Dermis microvascular lymphatic vessel endothelial cell (primary cell): ENCODE measurements around the gene MATR3. TPM values are rescaled to one million over a fixed set of nuclear protein-coding genes. Genes with fewer than 3 reads are reported as not detected.
"Not testable (repeated sequence)": the region's sequence is repeated elsewhere in the genome, so short reads cannot be mapped to it uniquely, and the experiment has no call there.

Experiments
- DNase-seq, 2 donors: peaks; one replicate each; pipeline versions ENCODE4 v3.0.0 to v3.0.0-alpha.2; 2010; ENCODE audit warnings: low read depth in 2 of 2
- total RNA-seq: library from RNA; depleted of rRNA; stranded (reverse); fragments of >200 nt; gene quantifications from 2 replicates; pipeline ENCODE4 v1.2.1, GENCODE V29; 2014

Gene MATR3, protein sequence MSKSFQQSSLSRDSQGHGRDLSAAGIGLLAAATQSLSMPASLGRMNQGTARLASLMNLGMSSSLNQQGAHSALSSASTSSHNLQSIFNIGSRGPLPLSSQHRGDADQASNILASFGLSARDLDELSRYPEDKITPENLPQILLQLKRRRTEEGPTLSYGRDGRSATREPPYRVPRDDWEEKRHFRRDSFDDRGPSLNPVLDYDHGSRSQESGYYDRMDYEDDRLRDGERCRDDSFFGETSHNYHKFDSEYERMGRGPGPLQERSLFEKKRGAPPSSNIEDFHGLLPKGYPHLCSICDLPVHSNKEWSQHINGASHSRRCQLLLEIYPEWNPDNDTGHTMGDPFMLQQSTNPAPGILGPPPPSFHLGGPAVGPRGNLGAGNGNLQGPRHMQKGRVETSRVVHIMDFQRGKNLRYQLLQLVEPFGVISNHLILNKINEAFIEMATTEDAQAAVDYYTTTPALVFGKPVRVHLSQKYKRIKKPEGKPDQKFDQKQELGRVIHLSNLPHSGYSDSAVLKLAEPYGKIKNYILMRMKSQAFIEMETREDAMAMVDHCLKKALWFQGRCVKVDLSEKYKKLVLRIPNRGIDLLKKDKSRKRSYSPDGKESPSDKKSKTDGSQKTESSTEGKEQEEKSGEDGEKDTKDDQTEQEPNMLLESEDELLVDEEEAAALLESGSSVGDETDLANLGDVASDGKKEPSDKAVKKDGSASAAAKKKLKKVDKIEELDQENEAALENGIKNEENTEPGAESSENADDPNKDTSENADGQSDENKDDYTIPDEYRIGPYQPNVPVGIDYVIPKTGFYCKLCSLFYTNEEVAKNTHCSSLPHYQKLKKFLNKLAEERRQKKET
- 152 and 212 TPM in 2 replicates for total RNA-seq

GRCh38 chr5:139293507-139294373 lies at the start of gene MATR3:
Gene MATR3 (plus strand): TSS chr5:139293740. CDS start chr5:139307416, 13,676 bp downstream.
- DNase-seq, result peak; percentile 91 to 97

DNA sequence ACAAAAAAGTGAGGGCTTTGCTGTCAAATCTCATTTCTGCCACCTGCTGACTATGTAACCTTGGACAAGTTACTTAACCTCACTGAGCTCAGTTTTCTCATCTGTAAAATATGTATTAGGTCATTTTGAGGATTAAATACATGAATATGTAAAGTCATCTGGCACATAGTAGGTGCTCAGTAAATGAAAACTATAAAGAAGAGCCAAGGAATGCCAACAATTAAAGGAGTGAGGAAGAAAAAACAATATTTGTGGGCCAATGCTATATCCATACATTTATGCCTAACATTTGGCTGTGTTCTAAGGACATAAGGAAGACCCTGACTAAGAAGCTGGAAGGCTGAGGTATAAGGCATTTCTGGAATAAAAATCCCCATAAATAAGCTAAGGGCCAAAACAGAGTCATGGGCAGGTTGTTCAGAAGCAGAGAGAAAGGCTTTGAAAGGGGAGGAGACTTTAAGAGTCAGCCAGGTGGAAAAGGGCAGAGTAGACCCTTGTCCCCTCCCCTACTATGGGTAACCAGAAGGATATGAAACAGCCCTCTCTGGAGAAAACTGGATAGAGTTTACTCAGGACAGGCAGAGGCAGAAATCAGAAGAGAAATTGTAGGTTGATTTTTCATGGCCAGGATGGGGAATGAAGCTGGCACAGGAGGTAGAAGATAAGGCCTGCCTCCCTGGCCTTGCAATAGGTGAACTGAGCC lies 47.8 kb upstream of the MATR3 start:
- no peak for DNase-seq

DNA sequence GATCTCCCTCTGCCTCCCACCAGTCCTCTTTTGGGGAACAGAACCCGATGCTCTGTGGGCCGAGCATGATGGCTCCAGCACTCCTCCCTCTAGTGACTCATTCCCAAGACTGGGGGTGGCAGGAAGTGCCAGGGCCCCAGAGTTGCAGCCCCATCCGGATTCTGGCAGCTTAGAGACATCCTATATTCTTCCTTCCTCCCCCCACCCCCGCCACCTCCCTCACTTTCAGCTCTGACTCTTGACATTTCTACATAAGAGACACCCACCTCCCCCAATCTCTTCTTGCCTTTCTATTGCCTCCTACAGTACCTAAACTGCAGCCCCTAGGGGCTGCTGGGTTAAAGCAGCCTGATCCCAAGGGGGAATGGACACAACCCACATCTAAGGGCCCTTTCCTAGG lies 47.1 kb upstream of the MATR3 start:
- DNase-seq, result peak in 1 of 2 donors; percentile 47

DNA sequence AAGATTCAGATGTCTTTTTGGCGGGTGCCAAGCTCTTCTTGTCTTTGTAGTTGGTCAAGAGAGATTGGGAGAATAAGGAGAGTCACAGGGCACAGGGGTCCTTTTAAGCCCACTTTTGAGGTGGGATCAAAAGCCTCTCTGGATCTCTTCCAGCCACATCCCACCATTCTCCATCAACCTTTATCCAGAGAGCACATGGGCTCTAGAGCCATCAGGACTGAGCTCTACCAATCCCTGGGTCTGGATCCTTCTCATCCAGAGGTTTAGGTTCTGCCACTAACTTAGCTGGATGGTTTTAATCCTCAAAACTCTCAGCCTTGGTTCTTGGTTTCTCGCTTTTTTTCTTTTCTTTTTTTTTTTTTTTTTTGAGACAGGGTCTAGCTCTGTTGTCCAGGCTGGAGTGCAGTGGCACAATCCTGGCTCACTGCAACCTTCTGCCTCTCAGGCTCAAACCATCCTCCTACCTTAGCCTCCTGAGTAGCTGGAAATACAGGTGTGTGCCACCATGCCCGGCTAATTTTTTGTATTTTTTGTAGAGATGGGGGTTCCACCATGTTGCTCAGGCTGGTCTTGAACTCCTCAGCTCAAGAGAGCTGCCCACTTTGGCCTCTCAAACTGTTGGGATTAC lies 44.6 kb upstream of the MATR3 start:
- DNase-seq, result no peak

DNA sequence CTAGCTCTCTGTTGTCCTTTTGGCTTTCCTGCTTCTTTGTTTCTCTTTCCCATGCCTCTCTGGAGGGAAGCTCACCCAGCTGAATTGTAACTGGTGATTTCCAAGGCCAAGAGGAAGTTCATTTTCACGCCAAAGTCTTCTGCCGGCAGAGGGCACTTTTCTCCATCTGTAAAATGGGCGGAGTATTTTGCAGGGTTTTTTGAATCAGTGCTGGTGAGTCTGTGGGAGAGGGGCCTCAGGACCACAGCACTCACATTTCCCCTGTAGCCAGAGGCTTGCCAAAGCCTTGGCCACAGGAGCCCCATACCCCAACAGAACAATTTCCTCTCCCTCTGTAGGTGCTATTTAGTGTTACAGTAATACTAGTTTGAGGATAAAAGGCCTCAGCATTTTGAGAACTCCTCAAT lies 42.3 kb upstream of the MATR3 start:
- peak; percentile 27 to 57 for DNase-seq

DNA sequence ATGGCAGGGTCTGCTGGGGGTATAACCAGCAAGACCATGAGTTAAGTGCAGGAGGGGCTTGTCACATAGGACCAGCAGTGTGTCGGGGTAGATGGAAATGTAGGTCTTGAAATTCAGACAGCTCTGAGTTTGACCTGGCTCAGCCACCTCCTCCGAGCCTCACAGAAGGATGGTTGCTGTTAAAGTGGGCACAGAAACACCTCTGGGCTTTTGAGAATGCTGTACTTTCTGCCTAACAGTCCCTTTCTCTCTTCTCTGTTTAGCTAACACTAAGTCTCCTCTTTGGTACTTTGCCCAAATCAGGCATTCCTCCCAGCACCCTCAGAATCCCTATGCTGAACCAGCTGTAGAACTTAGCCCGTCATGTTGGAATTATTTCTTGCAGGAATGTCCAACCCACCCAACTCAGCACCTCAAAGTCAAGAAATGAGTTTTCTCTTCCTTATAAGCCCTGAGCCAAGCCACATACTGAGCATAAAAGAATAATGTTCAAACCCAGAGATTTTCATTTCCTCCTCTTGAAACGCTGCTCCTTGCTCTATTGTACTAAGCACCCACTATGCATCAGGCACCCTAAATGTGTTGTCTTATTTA lies 41.7 kb upstream of the MATR3 start:
- no peak for DNase-seq

GRCh38 chr5:139253115-139253514 lies 40.4 kb upstream of the MATR3 start:
- DNase-seq, result no peak

- DNase-seq, result no peak
Measured at GRCh38 chr5:139256820-139257219, 36.7 kb upstream of the MATR3 start.

GRCh38 chr5:139262059-139262741 lies 31.3 kb upstream of the MATR3 start:
- no peak for DNase-seq

GRCh38 chr5:139262742-139263445 lies 30.6 kb upstream of the MATR3 start:
- peak; percentile 57 to 85 for DNase-seq

DNA sequence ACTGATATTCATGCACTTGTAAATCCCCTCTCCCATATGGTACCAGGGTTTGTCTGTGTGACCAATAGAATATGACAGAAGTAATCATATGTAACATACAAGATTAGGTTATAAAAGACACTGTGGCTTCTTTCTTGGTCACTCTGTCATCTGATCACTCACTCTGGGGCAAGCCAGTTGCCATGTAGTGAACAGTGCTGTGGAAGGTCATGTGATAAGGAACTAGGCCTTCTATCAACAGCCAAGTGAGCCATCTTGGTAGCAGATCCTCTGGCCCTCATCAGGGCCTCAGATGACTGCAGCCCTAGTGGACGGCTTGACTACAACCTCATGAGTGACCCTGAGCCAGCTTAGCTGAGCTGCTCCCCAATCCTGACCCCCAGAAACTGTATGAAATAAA lies 30.0 kb upstream of the MATR3 start:
- DNase-seq, result no peak

DNA sequence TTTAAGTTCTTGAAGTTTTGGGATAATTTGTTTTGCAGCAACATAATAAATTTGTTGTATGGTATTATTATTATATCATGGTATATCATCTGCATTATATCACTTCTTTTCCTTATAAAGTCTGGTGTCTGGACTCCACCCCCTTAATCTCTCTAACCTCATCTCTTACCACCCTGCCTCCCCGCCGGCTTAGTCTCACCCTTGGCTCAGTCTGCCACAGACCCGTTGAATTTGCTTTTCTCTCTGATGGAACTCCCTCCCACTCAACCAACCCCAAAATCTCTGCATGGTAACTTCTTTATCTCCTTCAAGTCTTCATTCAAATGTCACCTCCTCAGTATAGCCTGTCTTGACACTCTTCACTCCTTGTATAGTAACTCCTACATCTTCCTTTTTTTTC lies 29.6 kb upstream of the MATR3 start:
- no peak for DNase-seq

DNA sequence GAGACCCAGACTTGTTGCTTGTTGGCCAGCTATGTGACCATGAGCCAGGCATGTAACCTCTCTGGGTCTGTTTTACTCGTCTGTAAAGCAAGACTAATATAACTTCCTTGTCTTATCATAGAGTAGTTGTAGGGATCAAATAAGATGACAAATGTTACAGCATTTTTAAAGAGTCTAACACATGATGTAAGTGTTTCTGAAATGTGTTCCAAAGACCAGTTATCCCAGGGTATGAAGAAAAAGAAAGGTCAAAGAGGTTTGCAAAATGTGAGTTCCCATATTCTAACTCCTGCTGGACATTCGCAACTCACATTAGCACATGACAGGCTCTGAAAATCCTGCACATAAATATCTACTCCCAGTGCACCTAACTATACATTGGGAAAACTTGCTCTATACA lies 28.5 kb upstream of the MATR3 start:
- DNase-seq, result no peak

- no peak for DNase-seq
Measured at GRCh38 chr5:139266236-139266635, 27.3 kb upstream of the MATR3 start.

GRCh38 chr5:139267481-139267880 lies 26.1 kb upstream of the MATR3 start:
- no peak for DNase-seq

DNA sequence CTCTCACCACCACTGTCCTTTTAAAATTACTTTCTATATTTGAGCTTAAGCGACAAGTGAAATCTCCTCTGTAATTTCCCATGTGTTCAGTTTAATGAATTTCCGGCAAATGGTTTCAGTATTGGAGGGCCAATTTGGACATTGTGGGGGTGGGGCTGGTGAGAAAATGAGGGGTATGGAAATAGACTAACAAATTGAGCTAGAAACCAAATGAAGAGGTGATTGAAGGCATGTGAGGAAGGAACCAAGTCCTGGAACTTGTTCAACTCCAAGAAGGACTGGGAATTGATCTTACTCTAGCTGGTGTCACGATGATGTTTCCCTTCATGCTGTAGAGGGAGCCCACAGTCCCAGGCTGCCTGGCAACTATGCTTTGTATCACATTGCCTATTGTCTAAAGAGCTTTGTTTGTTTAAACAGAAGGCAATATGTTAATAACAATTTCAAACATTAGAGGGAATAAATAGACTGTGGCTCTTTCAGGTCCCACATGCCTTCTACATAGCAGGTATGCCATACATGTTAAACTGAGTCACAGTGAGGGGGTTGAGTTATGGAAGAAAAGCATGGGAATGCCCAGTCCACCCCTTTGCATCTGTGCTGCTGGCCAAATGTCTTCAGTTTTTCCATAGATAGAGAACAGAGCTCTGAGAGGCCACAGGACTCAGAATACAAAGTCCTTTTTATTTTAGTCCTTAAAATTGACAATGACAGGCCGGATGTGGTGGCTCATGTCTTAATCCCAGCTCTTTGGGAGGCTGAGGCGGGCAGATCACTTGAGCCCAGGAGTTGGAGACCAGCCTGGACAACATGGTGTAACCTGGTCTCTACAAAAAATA lies 25.0 kb upstream of the MATR3 start:
- peak in 1 of 2 donors; percentile 20 for DNase-seq

DNA sequence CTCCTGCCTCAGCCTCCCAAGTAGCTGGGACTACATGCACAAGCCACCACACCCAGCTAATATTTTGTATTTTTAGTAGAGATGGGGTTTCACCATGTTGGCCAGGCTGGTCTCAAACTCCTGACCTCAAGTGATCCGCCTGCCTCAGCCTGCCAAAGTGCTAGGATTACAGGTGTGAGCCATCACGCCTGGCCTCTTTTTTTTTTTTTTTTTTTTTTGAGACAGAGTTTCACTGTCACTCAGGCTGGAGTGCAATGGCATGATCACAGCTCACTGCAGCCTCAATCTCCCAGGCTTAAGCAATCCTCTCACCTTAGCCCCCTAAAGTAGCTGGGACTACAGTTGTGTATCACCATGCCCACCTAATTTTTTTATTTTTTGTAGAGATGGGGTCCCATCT lies 22.8 kb upstream of the MATR3 start:
- not testable (repeated sequence) for DNase-seq
